22Rv1 (cell line): Measurements from ENCODE around the gene PTPRQ.
"Not testable (repeated sequence)": the region's sequence is repeated elsewhere in the genome, so short reads cannot be mapped to it uniquely, and the experiment has no call there.

Experiments
- H3K27ac ChIP-seq: fragments of 450-650 bp; 2 replicates; pipeline ENCODE4 v1.5.1; 2017
- CTCF ChIP-seq: fragments of 450-650 bp; IDR thresholded peaks from 2 replicates; pipeline ENCODE4 v1.5.1; 2017; ENCODE audit warnings: mild to moderate bottlenecking
- ZFX ChIP-seq: fragments of 450-650 bp; IDR thresholded peaks from 2 replicates; pipeline ENCODE4 v1.6.1; 2017; ENCODE audit warnings: antibody characterized with exemption, borderline replicate concordance

Gene PTPRQ

GRCh38 chr12:80441921-80442320 lies 2.1 kb upstream of the PTPRQ start:
- no peak overlapping the region for H3K27ac ChIP-seq
- TF ChIP-seq ZFX (no peak), CTCF (no peak)

- TF ChIP-seq CTCF (no peak), ZFX (no peak)
- H3K27ac ChIP-seq, result no peak overlapping the region
Measured at GRCh38 chr12:80442426-80443222, 1.4 kb upstream of the PTPRQ start.

GRCh38 chr12:80445083-80445793 lies 1.2 kb downstream of the PTPRQ start:
- TF ChIP-seq ZFX (no peak), CTCF (no peak)
- H3K27ac ChIP-seq, result no peak overlapping the region

GRCh38 chr12:80456513-80456912 lies 12.5 kb downstream of the PTPRQ start:
- TF ChIP-seq CTCF (no peak), ZFX (no peak)
- no peak overlapping the region for H3K27ac ChIP-seq

- H3K27ac ChIP-seq, result no peak overlapping the region
- TF ChIP-seq ZFX (no peak), CTCF (no peak)
Measured at GRCh38 chr12:80460972-80461371, 16.9 kb downstream of the PTPRQ start.

GRCh38 chr12:80461851-80462250 lies 17.8 kb downstream of the PTPRQ start:
- not testable (repeated sequence) for H3K27ac ChIP-seq

GRCh38 chr12:80469681-80470080 lies 25.6 kb downstream of the PTPRQ start:
- no peak for TF ChIP-seq ZFX
- no peak for TF ChIP-seq CTCF
- peak overlapping the region; percentile 36; the same call in 1 of the 2 replicates for H3K27ac ChIP-seq
